Breast epithelium (tissue), 4 donors: ENCODE data around the gene RAB2B. TPM values are rescaled to one million over a fixed set of nuclear protein-coding genes. Genes with fewer than 3 reads are reported as not detected.

Source experiments
- DNase-seq, 2 donors: peaks; one replicate each; pipeline ENCODE4 v3.0.0-alpha.2; 2019; ENCODE audit warnings: low spot score in 2 of 2
- H3K27ac ChIP-seq, 2 donors: fragments of 200-600 bp; sonication (generic) in 1 of 2; one replicate each; pipeline ENCODE4 v1.5.1; 2016 to 2019; ENCODE audit warnings: mild to moderate bottlenecking in 1 of 2
- H3K27me3 ChIP-seq, 2 donors: fragments of 200-600 bp; sonication (generic) in 1 of 2; one replicate each; pipeline versions ENCODE4 v1.5.1 to v1.6.0; 2017 to 2019; ENCODE audit warnings: control low read depth in 1 of 2, mild to moderate bottlenecking in 1 of 2
- H3K36me3 ChIP-seq: fragments of 200-600 bp; one replicate; pipeline ENCODE4 v1.5.1; 2019
- H3K4me1 ChIP-seq, 2 donors: fragments of 200-600 bp; sonication (generic); one replicate each; pipeline ENCODE4 v1.5.1; 2016 to 2019; ENCODE audit warnings: control low read depth in 1 of 2
- H3K4me3 ChIP-seq, 3 donors: fragments of 200-600 bp; sonication (generic); 1 replicate in 2 of 3; 2 replicates in 1 of 3; pipeline ENCODE4 v1.5.1; 2016 to 2019; ENCODE audit warnings: mild to moderate bottlenecking in 3 of 3, moderate library complexity in 2 of 3
- H3K9me3 ChIP-seq, 2 donors: fragments of 200-600 bp; sonication (generic) in 1 of 2; one replicate each; pipeline ENCODE4 v1.5.1; 2016 to 2019; ENCODE audit warnings: control low read depth in 1 of 2
- POLR2A ChIP-seq: fragments of 450-650 bp; IDR thresholded peaks from one replicate; pipeline ENCODE4 v1.6.1; 2016; ENCODE audit warnings: antibody characterized with exemption, mild to moderate bottlenecking, moderate library complexity
- POLR2AphosphoS5 ChIP-seq, 3 donors: sonication (generic); formaldehyde crosslinking; IDR thresholded peaks; one replicate each; pipeline ENCODE4 v1.6.1; 2017; ENCODE audit warnings: antibody characterized with exemption in 3 of 3
- intact Hi-C: fragments of 100-400 bp; cut with DNase I; formaldehyde crosslinking; loops from one replicate; pipeline ENCODE4 v1.15.1; 2023; ENCODE audit warnings: low total_unique reads
- total RNA-seq, 3 donors: library from RNA; depleted of rRNA; stranded (reverse); fragments of >200 nt; gene quantifications; one replicate each; pipeline ENCODE4 v1.1.0, GENCODE V29; 2016
- TF ChIP-seq, protein P1 (sequence below), 3 donors: fragments of 450-650 bp; IDR thresholded peaks; one replicate each; pipeline ENCODE4 v1.5.1; 2016 to 2017; ENCODE audit warnings: antibody characterized with exemption in 3 of 3, mild to moderate bottlenecking in 3 of 3, moderate library complexity in 3 of 3

RAB2B gene
- total RNA-seq, 3 donors from 2014 or later: 26.9 to 28.5 (median 27.5) TPM

DNA sequence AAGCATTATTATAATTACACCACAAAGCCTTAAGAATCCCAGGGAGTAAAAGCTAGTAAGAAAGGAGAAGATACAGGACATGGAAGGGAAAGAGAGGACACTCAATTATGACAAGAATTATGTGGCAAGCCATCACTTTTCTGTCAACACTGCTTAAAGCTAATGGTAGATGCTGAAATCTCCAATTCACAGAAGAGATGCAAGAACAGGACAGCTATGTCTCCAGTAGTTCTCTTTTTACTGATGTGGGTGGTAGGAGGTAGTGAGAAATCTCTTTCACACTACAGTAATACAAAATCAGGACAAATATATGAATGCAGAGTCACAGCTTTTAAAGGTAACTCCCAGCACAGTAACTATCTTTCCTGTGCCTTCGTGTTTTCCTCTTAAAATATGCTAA, 50.1 kb downstream of the RAB2B start:
- Histone ChIP-seq H3K9me3 (no peaks in the 10 kb centered on the region), H3K27ac (no peak overlapping the region), H3K27me3 (no peaks in the 10 kb centered on the region), H3K4me1 (no peaks in the 10 kb centered on the region), H3K36me3 (peaks cover 8% of the 10 kb centered on the region), H3K4me3 (no peak overlapping the region)
- no peak for DNase-seq
- TF ChIP-seq, protein P1, sequence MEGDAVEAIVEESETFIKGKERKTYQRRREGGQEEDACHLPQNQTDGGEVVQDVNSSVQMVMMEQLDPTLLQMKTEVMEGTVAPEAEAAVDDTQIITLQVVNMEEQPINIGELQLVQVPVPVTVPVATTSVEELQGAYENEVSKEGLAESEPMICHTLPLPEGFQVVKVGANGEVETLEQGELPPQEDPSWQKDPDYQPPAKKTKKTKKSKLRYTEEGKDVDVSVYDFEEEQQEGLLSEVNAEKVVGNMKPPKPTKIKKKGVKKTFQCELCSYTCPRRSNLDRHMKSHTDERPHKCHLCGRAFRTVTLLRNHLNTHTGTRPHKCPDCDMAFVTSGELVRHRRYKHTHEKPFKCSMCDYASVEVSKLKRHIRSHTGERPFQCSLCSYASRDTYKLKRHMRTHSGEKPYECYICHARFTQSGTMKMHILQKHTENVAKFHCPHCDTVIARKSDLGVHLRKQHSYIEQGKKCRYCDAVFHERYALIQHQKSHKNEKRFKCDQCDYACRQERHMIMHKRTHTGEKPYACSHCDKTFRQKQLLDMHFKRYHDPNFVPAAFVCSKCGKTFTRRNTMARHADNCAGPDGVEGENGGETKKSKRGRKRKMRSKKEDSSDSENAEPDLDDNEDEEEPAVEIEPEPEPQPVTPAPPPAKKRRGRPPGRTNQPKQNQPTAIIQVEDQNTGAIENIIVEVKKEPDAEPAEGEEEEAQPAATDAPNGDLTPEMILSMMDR (IDR thresholded peaks at IDR 0.05): no peak
- no peak for TF ChIP-seq POLR2AphosphoS5 (IDR thresholded peaks at IDR 0.05)
- no peak for TF ChIP-seq POLR2A
- intact Hi-C loops: no loop called here

DNA sequence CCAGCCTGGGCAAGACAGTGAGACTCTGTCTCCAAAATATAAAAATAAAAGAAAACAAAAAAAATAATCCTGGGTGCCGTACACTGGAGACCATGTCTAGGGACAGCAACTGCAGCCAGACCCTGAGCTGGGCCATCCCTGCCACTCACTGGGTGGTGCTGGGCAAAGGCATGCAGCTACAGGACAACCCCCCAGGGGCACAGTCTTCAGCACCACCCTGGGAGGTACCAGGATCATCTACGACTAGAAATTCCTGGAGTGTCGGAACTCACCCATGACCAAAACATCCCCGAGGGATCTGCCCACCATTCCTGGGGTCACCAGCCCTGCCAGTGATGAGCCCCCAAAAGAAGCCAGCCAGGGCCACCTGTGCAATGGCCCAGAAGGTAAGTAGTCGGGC, 57.2 kb downstream of the RAB2B start:
- Histone ChIP-seq H3K36me3 (peaks cover 9% of the 10 kb centered on the region), H3K27me3 (no peaks in the 10 kb centered on the region), H3K4me3 (no peak overlapping the region), H3K4me1 (no peaks in the 10 kb centered on the region), H3K9me3 (no peaks in the 10 kb centered on the region), H3K27ac (no peak overlapping the region)
- TF ChIP-seq POLR2AphosphoS5 (IDR thresholded peaks at IDR 0.05) (no peak), POLR2A (no peak)
- TF ChIP-seq, protein P1 (IDR thresholded peaks at IDR 0.05): no peak
- intact Hi-C loops: no loop called here
- no peak for DNase-seq

DNA sequence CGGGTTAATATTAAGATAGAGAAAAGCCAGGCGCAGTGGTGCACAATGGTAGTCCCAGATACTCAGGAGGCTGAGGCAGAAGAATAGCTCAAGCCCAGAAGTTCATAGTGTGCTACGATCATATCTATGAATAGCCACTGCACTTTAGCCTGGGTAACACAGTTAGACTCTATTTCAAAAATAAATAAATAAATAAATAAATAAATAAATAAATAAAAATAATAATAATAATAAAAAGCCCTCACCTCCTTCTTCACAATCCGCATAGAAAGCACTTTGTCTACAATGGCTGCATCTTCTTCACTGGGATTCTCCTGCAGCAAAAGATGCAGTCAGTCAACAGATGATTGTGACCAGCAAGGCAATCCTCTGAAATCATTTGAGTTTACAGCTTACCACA, 61.4 kb downstream of the RAB2B start:
- peaks cover 28% of the 10 kb centered on the region for H3K36me3 ChIP-seq

DNA sequence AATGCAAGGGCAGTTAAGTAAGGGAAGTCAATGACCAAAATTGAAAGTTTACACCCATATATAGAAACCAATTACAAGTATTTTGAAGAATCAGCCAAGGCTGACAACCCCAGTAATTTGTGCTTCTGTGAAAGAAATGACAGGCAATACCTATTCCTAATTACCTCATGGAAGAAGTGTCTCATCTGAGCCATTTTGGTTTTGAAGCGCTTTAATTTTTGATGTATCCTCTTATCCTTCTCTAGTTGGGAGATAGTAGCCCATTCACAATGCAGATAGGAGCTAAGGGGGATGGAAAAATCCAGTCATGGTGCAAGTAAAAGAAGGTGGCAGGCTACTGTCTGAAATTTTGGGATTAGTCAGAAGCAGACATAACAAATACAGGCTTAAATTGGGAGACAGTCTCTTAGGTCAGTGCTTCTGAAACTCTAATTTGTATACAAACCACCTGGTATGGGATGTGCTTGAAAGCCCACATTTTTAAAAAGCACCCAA, 62.6 kb downstream of the RAB2B start:
- Histone ChIP-seq H3K4me1 (no peaks in the 10 kb centered on the region), H3K27me3 (no peaks in the 10 kb centered on the region), H3K27ac (no peak overlapping the region), H3K9me3 (no peaks in the 10 kb centered on the region), H3K4me3 (no peak overlapping the region), H3K36me3 (peaks cover 22% of the 10 kb centered on the region)
- TF ChIP-seq, protein P1 (IDR thresholded peaks at IDR 0.05): no peak
- TF ChIP-seq POLR2A: no peak
- no peak for TF ChIP-seq POLR2AphosphoS5 (IDR thresholded peaks at IDR 0.05)
- intact Hi-C loops: no loop called here
- no peak for DNase-seq

More for the DNA sequence above, 61.4 kb downstream of the RAB2B start:
- DNase-seq: no peak
- no peak for TF ChIP-seq POLR2A
- no peak for TF ChIP-seq POLR2AphosphoS5 (IDR thresholded peaks at IDR 0.05)
- TF ChIP-seq, protein P1 (IDR thresholded peaks at IDR 0.05): no peak
- Histone ChIP-seq H3K4me1 (no peaks in the 10 kb centered on the region), H3K4me3 (no peak overlapping the region), H3K27me3 (no peaks in the 10 kb centered on the region), H3K27ac (no peak overlapping the region), H3K9me3 (no peaks in the 10 kb centered on the region)
- intact Hi-C loops: no loop called here

Other genes starting within 250 kb of the RAB2B start
- gene HNRNPC, start 207.5 kb downstream of the RAB2B start, total RNA-seq: 100 to 1,000 TPM; 386 to 760 (median 480) TPM
- gene RPGRIP1, start 196.9 kb downstream of the RAB2B start, total RNA-seq: 10 to 100 TPM in 1 of 3 donors, under 1 TPM in 2; 0.33 to 10.4 (median 0.48) TPM
- 10 to 100 TPM; 66.1 to 79.3 (median 73.1) TPM for gene SUPT16H, start 92.9 kb downstream of the RAB2B start, total RNA-seq
- 10 to 100 TPM; 53.8 to 81.4 (median 72.4) TPM for gene CHD8, start 20.8 kb downstream of the RAB2B start, total RNA-seq
- gene TOX4, start 236 bp upstream of the RAB2B start, total RNA-seq: 10 to 100 TPM; 38.0 to 55.2 (median 52.1) TPM
- gene METTL3, start 34.4 kb upstream of the RAB2B start, total RNA-seq: 10 to 100 TPM; 51.4 to 79.6 (median 79.6) TPM
- gene SALL2, start 49.4 kb upstream of the RAB2B start, total RNA-seq: 10 to 100 TPM in 2 of 3 donors, 1 to 10 TPM in 1; 3.0 to 11.8 (median 10.7) TPM
- not detected for gene OR10G3, start 103.1 kb upstream of the RAB2B start, total RNA-seq
- not detected for gene OR10G2, start 158.0 kb upstream of the RAB2B start, total RNA-seq
- gene OR4E2, start 176.9 kb upstream of the RAB2B start, total RNA-seq: not detected
- gene OR4E1, start 196.9 kb upstream of the RAB2B start, total RNA-seq: not detected